Endothelial cell of umbilical vein (primary cell): Measurements from ENCODE around the gene PGAM5. TPM values are rescaled to one million over a fixed set of nuclear protein-coding genes. Genes with fewer than 3 reads are reported as not detected.

ENCODE experiments used
- BruUV-seq: library from RNA; stranded (reverse); fragments of 400-500 nt; replicated peaks from 2 replicates; lab custom pipeline; 2021; lab: Mats Ljungman, UMichigan
- CTCF ChIA-PET: fragments of 300-600, 350-600 bp; sonication (Branson Sonifier 250); formaldehyde crosslinking; loops from one replicate; lab custom pipeline; 2021; ENCODE audit warnings: antibody characterized with exemption, inconsistent platforms; lab: Charles Lee
- POLR2A ChIA-PET: fragments of 300-600, 350-600 bp; sonication (Branson Sonifier 250); formaldehyde crosslinking; loops from one replicate; lab custom pipeline; 2021; ENCODE audit warnings: antibody characterized with exemption, inconsistent platforms; lab: Charles Lee
- DNase-seq: peaks from one replicate; pipeline ENCODE4 v3.0.0-alpha.2; 2011; ENCODE audit warnings: low read depth, low spot score
- FAIRE-seq: peaks from 2 replicates; lab custom pipeline; 2011; peaks lifted over from hg19 to GRCh38; lab: Jason Lieb, UNC
- H2AFZ ChIP-seq: 2 replicates; pipeline ENCODE4 v1.6.0; 2012; ENCODE audit warnings: low read depth, low read length, control low read depth, inconsistent platforms
- H3K27ac ChIP-seq: 2 replicates; pipeline ENCODE4 v1.5.1; 2011; ENCODE audit warnings: low read depth, mild to moderate bottlenecking, control low read depth, low read length, moderate library complexity; ENCODE audit not compliant: insufficient read depth
- H3K27me3 ChIP-seq, 2 experiments: 2 replicates each; pipeline versions ENCODE4 v1.6.0 to v1.6.1; 2011; ENCODE audit warnings: low read length in 2 of 2, mixed read lengths in 1 of 2; ENCODE audit not compliant: control insufficient read depth in 2 of 2, insufficient read depth in 2 of 2
- H3K36me3 ChIP-seq, 2 experiments: 2 replicates in 1 of 2; 3 replicates in 1 of 2; pipeline ENCODE4 v1.5.1; 2011; ENCODE audit warnings: low read length in 2 of 2, mild to moderate bottlenecking in 1 of 2, moderate library complexity in 1 of 2; ENCODE audit not compliant: control insufficient read depth in 2 of 2, insufficient read depth in 2 of 2; ENCODE audit errors: extremely low read depth in 1 of 2
- H3K4me1 ChIP-seq: 3 replicates; pipeline ENCODE4 v1.5.1; 2011; ENCODE audit warnings: mild to moderate bottlenecking, low read length; ENCODE audit not compliant: control insufficient read depth, insufficient read depth; ENCODE audit errors: extremely low read depth
- H3K4me2 ChIP-seq: 2 replicates; pipeline ENCODE4 v1.6.1; 2011; ENCODE audit warnings: low read length, control low read depth, mixed read lengths; ENCODE audit not compliant: insufficient read depth
- H3K4me3 ChIP-seq, 3 experiments: fragments of 200-600 bp in 1 of 3; sonication (generic), shearing (Covaris generic) in 1 of 3; replicated peaks in 1 of 3; 2 replicates each; pipeline ENCODE4 v1.5.1; 2011 to 2016; ENCODE audit warnings: control low read depth in 3 of 3, low read length in 3 of 3, mild to moderate bottlenecking in 2 of 3, inconsistent platforms in 1 of 3, low read depth in 1 of 3, moderate library complexity in 1 of 3; ENCODE audit not compliant: insufficient read depth in 1 of 3
- H3K79me2 ChIP-seq: 2 replicates; pipeline ENCODE4 v1.6.0; 2012; ENCODE audit warnings: low read length, inconsistent platforms; ENCODE audit not compliant: control insufficient read depth, insufficient read depth
- H3K9ac ChIP-seq: replicated peaks from 2 replicates; pipeline ENCODE3; 2011; ENCODE audit warnings: low read length, control low read depth; ENCODE audit not compliant: insufficient read depth; ENCODE audit errors: extremely low read depth
- H3K9me1 ChIP-seq: replicated peaks from 3 replicates; pipeline ENCODE4 v1.6.0; 2011; ENCODE audit warnings: mild to moderate bottlenecking, low read length; ENCODE audit not compliant: control insufficient read depth, insufficient read depth; ENCODE audit errors: extremely low read depth
- H3K9me3 ChIP-seq: replicated peaks from 2 replicates; pipeline ENCODE4 v1.5.1; 2012; ENCODE audit warnings: low read length, inconsistent platforms; ENCODE audit not compliant: control insufficient read depth, insufficient read depth
- H4K20me1 ChIP-seq: replicated peaks from 2 replicates; pipeline ENCODE3; 2011; ENCODE audit warnings: mild to moderate bottlenecking, low read length; ENCODE audit not compliant: control insufficient read depth, insufficient read depth; ENCODE audit errors: extremely low read depth
- CTCF ChIP-seq, 2 donors: IDR thresholded peaks; 1 replicate in 1 of 2; 2 replicates in 1 of 2; pipeline ENCODE4 v1.5.1; 2011; ENCODE audit warnings: low read length in 2 of 2, mild to moderate bottlenecking in 2 of 2, moderate library complexity in 2 of 2, control low read depth in 1 of 2, inconsistent platforms in 1 of 2, low read depth in 1 of 2; ENCODE audit not compliant: insufficient read depth in 1 of 2; ENCODE audit errors: extremely low read depth in 1 of 2
- EZH2 ChIP-seq: IDR thresholded peaks from 2 replicates; pipeline ENCODE4 v1.6.1; 2012; ENCODE audit warnings: borderline replicate concordance, low read depth, mild to moderate bottlenecking, moderate library complexity, low read length, inconsistent platforms; ENCODE audit not compliant: severe bottlenecking
- FOS ChIP-seq: IDR thresholded peaks from 2 replicates; pipeline ENCODE4 v1.6.1; 2011; ENCODE audit warnings: mild to moderate bottlenecking, low read length, moderate library complexity, borderline replicate concordance; ENCODE audit not compliant: insufficient read depth
- GATA2 ChIP-seq: IDR thresholded peaks from 2 replicates; pipeline ENCODE4 v1.7.0; 2011; ENCODE audit warnings: low read depth, mild to moderate bottlenecking, moderate library complexity, mixed read lengths, low read length; ENCODE audit not compliant: insufficient read length, insufficient read depth
- JUN ChIP-seq: IDR thresholded peaks from 2 replicates; pipeline ENCODE4 v1.6.1; 2011; ENCODE audit warnings: borderline replicate concordance, low read depth; ENCODE audit not compliant: insufficient read length, insufficient read depth
- MAX ChIP-seq: IDR thresholded peaks from 2 replicates; pipeline ENCODE4 v1.6.1; 2011; ENCODE audit not compliant: insufficient read depth, insufficient read length
- MYC ChIP-seq: IDR thresholded peaks from one replicate; pipeline ENCODE4 v1.6.1; 2011; ENCODE audit warnings: mild to moderate bottlenecking, low read depth, low read length
- POLR2A ChIP-seq: IDR thresholded peaks from 2 replicates; pipeline ENCODE4 v1.6.1; 2012; ENCODE audit warnings: low read depth, mild to moderate bottlenecking, control low read depth, low read length
- POLR2AphosphoS5 ChIP-seq: IDR thresholded peaks from 2 replicates; pipeline ENCODE4 v1.6.1; 2012; ENCODE audit warnings: low read depth, mild to moderate bottlenecking, control low read depth, low read length, moderate library complexity; ENCODE audit not compliant: insufficient read depth
- dilution Hi-C: fragments of 300-500 bp; cut with MboI; formaldehyde crosslinking; loops from one replicate; pipeline ENCODE4 v1.15.0; 2019; ENCODE audit warnings: low sequenced_read_pairs; ENCODE audit not compliant: extremely low pct_ligation_motif_present
- intact Hi-C: fragments of 100-400 bp; cut with micrococcal nuclease; formaldehyde crosslinking; loops from one replicate; pipeline ENCODE4 v1.10.0; 2022
- polyA plus RNA-seq, 4 experiments: library from polyadenylated mRNA; depleted of rRNA in 3 of 4; stranded (reverse) in 3 of 4; unstranded in 1 of 4; fragments of >200 nt; gene quantifications; 2 replicates each; pipeline versions ENCODE4 v1.2.1 to v1.2.3, GENCODE V29; 2011 to 2012; ENCODE audit warnings: missing spikeins in 1 of 4
- total RNA-seq: library from RNA; stranded (reverse); gene quantifications from 2 replicates; pipeline ENCODE4 v1.2.3, GENCODE V29; 2021

Gene PGAM5
- total and polyA plus RNA-seq, 2 donors (not counting 3 experiments of a cell fraction or from before 2014, with no cell fraction given) = 23.1 to 52.8 TPM

- no TSS peak for BruUV-seq
- intact Hi-C loops (no loop called here), dilution Hi-C loops (no loop called here)
- no peaks in the 10 kb centered on the region for H3K36me3 ChIP-seq
- no peaks in the 10 kb centered on the region for H3K9me3 ChIP-seq
- DNase-seq (no peak), FAIRE-seq (no peak)
- no peak overlapping the region for H3K4me2 ChIP-seq
- no peak overlapping the region for H3K9ac ChIP-seq
- POLR2A ChIA-PET = no interaction called here
- CTCF ChIA-PET = no interaction called here
- no peaks in the 10 kb centered on the region for H3K27me3 ChIP-seq
- H3K4me1 ChIP-seq = no peaks in the 10 kb centered on the region
- no peak overlapping the region for H3K4me3 ChIP-seq
- H3K79me2 ChIP-seq = peaks cover 17% of the 10 kb centered on the region
- TF ChIP-seq CTCF (IDR thresholded peaks at IDR 0.05; ENCODE audit: extremely low read depth in 1 of 2, insufficient read depth in 1 of 2, low read depth in 1 of 2, low read length in 2 of 2) (no peak), JUN (no peak), FOS (no peak), MYC (no peak), EZH2 (no peak), POLR2AphosphoS5 (no peak), POLR2A (no peak), MAX (no peak), GATA2 (no peak)
- H3K9me1 ChIP-seq = no peaks in the 10 kb centered on the region
- H4K20me1 ChIP-seq = no peaks in the 10 kb centered on the region
- no peak overlapping the region for H3K27ac ChIP-seq
- H2AFZ ChIP-seq = no peak overlapping the region
Measured at GRCh38 chr12:132689227-132689626, 21.4 kb upstream of the PGAM5 start.
